HTR-8/SVneo (cell line): ENCODE measurements around the gene DAPP1.

Source experiments
- DNase-seq: peaks from one replicate; pipeline ENCODE4 v3.0.0; 2011; ENCODE audit warnings: low spot score, mixed read lengths; ENCODE audit not compliant: insufficient read length
- FAIRE-seq: peaks from 2 replicates; lab custom pipeline; 2011; peaks lifted over from hg19 to GRCh38; lab: Jason Lieb, UNC

Gene DAPP1

DNA sequence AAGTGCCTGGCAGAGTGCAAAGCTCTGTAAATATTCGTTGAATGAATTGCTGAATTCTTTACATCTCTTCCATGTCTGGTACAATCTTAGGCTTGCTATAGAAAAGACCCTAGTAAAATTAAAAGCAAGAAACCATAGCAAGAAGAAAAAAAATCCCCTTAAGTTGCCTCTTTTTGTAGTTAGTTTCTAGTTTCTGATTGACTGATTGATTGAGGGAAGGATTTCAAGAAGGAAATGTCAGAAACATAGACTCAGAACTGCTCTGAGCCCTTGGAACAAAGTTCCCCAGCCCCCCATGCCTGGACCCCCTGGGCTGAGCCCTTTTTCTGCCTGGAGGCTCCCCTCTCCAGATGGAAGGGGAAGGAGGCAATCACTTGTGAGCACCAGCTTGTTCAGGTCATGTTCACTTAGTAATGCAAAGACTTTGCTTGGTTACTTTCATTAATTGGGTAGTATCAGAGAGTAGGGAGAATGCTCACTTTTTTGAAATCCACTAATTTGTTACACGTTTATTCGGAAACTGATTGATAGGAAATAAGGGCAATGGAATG, 35.6 kb downstream of the DAPP1 start:
- DNase-seq: no peak
- no peak for FAIRE-seq

DNA sequence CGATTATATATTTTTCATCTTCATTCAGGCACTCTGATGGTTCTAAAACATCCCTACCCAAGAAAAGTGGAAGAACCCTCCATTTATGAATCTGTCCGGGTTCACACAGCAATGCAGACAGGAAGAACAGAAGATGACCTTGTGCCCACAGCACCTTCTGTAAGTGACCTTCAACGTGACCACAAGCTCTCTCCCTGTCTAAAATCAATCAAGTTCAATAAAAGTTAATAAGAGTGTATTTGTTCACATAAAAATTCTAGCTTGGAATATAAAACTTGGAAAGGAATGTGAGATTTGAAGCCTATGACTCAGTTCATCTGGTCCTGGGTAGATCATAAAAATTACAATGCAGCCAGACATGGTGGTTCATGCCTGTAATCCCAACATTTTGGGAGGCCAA, 36.6 kb downstream of the DAPP1 start:
- FAIRE-seq (no peak), DNase-seq (no peak)

- DNase-seq (no peak), FAIRE-seq (no peak)
Measured at GRCh38 chr4:99853999-99854398, 37.4 kb downstream of the DAPP1 start.

- DNase-seq: no peak
- FAIRE-seq: no peak
Measured at GRCh38 chr4:99855678-99856077, 39.1 kb downstream of the DAPP1 start.

GRCh38 chr4:99856166-99856565, 39.5 kb downstream of the DAPP1 start:
- DNase-seq (no peak), FAIRE-seq (no peak)

DNA sequence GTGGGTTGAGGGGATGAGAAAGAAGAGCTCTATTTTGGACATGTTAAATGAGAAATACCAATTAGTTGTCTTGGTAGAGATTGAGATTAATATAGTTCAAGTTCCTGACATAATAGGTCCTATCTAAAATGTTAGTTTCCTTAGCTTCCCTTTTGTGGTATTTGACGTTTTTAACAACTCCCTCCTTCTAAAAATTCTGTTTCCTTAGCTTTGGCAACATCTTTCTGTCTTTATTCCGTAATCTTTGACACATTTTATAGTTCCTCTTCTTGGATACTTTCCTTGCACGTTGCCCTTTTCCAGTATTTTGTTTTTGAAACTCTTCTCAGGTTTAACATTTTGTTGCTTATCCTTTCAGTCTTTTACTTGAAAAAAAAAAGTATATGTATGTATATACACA, 40.7 kb downstream of the DAPP1 start:
- DNase-seq: no peak
- no peak for FAIRE-seq

- FAIRE-seq (no peak), DNase-seq (no peak)
Measured at GRCh38 chr4:99859618-99860017, 43.0 kb downstream of the DAPP1 start.

- no peak for DNase-seq
- no peak for FAIRE-seq
Measured at GRCh38 chr4:99860521-99860920, 43.9 kb downstream of the DAPP1 start.

- no peak for DNase-seq
- no peak for FAIRE-seq
Measured at GRCh38 chr4:99861120-99861905, 44.7 kb downstream of the DAPP1 start.

DNA sequence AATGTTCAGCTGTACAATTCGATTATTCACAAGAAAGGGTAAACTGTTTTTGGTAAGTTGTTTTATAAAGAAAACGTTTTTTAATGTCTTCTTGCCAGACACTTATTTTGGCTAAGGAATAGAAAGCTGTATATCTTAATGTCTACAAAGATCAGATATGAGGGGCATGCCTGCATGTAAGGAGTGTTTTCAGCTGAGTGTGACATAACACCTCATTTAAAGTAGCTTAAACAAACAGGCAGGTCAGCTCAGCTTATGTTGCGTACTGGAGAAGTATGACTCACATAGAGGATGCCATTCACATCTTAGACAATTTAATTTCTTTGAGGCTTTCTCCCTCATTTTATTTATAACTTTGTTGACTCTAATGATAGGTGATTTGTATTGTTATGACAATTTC, 47.2 kb downstream of the DAPP1 start:
- FAIRE-seq (no peak), DNase-seq (no peak)

DNA sequence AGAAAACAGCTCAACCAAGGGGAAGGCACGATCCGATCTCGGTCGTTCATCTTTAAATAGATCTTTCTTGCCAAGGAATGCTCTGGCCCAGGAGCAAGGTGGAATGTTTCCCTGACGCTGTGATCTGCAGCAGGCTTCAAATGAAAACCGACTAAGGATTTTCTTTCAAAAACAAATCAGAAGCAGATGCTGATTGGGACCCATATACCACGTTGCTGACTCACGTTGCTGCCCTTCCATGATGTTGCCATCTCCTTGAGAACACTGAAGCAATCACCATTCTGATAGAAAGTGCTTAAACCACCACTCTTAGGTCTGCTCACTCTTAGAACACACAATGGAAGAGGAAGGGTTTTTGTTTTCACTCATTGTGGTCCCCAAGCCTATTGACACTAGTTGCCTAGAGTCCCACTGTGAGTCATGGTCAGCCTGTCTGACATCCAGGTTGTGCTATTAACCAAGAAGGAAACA, 51.5 kb downstream of the DAPP1 start:
- FAIRE-seq (no peak), DNase-seq (no peak)

DNA sequence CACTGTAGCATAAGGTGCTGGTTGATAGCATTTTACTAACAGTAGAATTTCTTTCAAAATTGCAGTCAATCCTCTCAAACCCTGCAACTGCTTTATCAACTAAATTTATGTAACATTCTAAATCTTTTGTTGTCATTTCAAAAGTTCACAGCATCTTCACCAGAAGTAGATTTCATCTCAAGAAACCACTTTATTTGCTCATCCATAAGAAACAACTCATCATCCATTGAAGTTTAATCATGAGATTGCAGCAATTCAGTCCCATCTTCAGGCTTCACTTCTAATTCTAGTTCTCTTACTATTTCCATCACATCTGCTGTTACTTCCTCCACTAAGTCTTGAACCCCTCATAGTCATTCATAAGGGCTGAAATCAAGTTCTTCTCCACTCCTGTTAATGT, 55.9 kb downstream of the DAPP1 start:
- DNase-seq: no peak
- FAIRE-seq: no peak

GRCh38 chr4:99875071-99875470, 58.4 kb downstream of the DAPP1 start:
- no peak for DNase-seq
- FAIRE-seq: no peak

DNA sequence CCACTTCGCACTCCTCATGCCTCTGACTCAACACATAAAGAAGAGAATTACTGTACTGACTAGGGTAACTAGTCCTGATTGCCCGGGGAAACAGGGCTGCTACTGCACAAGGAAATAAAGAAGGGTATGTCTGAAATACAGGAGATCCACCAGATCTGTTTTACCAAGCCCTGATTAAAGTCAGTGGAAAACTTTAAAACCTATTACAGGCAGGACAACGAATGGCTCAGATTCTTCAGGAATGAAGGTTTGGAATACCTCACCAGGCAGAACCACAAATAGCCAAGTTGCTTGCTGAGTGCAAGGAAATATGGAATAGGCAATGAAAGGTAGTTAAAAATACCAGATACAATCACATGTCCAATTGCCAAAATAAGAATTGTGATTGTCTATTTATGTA, 60.3 kb downstream of the DAPP1 start:
- FAIRE-seq: no peak
- DNase-seq: no peak

DNA sequence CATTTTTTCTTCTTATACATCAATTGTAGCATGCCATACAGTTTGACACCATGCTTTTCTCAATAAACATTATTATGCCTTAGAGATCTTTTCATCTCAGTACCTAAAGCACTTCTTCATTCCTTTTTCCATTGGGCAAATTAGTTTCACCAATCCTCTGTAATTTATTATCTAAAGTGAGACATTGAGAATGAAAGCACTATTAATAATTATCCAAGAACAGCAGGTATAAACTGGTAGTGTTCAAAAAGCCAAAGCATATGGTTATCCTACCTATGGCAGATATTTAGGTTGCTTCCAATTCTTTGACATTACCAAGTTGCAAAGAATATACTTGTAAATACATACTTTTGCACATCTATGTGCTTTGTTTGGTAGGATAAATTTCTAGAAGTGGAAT, 62.0 kb downstream of the DAPP1 start:
- no peak for FAIRE-seq
- no peak for DNase-seq

GRCh38 chr4:99879458-99879857, 62.8 kb downstream of the DAPP1 start:
- FAIRE-seq (no peak), DNase-seq (no peak)

GRCh38 chr4:99885063-99885664, 68.5 kb downstream of the DAPP1 start:
- no peak for FAIRE-seq
- no peak for DNase-seq

- DNase-seq (no peak), FAIRE-seq (no peak)
Measured at GRCh38 chr4:99885687-99886086, 69.1 kb downstream of the DAPP1 start.

GRCh38 chr4:99886146-99886545, 69.5 kb downstream of the DAPP1 start:
- DNase-seq (no peak), FAIRE-seq (no peak)

GRCh38 chr4:99887837-99888236, 71.2 kb downstream of the DAPP1 start:
- DNase-seq (no peak), FAIRE-seq (no peak)

DNA sequence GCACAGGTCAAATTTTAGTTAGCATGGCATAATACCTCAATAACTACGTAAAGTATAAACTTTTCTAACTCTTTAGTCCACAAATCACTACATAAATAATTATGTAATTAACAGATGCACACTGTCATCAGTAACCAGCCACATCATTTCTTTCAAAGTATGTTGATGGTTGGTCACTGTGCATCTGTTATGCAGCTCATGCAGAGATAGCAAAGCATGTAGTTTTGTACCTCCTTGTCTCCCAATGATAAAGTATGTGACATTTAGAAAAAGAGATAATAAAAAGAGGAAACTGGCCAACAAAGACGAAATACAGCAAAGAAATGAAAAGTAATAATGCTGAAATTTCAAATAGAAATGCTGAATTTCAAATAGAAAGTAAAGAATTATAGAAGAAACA, 74.7 kb downstream of the DAPP1 start:
- no peak for DNase-seq
- no peak for FAIRE-seq

DNA sequence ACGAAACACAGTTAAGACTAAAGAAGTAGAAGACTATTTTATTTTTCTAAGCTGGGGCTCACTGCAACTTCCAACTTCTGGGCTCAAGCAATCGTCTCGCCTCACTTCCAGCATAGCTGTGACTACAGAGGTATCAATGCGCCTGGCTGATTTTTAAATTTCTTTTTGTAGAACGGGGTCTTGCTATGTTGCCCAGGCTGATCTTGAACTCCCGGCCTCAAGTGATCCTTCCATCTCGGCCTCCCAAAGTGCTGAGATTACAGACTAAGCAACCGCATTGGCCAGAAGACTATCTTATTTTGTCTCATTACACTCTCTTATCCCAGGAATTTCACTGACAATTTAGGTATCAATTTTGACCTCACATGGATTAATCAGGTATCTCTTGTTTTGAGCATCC, 76.4 kb downstream of the DAPP1 start:
- no peak for DNase-seq
- FAIRE-seq: no peak
